Sigmoid colon (tissue), 7 donors: ENCODE results near the gene PRL. TPM values are rescaled to one million over a fixed set of nuclear protein-coding genes. Genes with fewer than 3 reads are reported as not detected.

Source experiments
- DNase-seq: peaks from one replicate; pipeline ENCODE4 v3.0.0-alpha.2; 2019
- H3K27ac ChIP-seq, 4 donors: fragments of 200-600 bp; sonication (generic); one replicate each; pipeline ENCODE4 v1.5.1; 2016 to 2019; ENCODE audit warnings: mild to moderate bottlenecking in 1 of 4
- H3K27me3 ChIP-seq, 3 donors: fragments of 200-600 bp; sonication (generic); one replicate each; pipeline ENCODE4 v1.5.1; 2019; ENCODE audit warnings: mild to moderate bottlenecking in 1 of 3
- H3K36me3 ChIP-seq, 4 donors: fragments of 200-600 bp; sonication (generic); one replicate each; pipeline ENCODE4 v1.5.1; 2016 to 2019
- H3K4me1 ChIP-seq, 4 donors: fragments of 200-600 bp; sonication (generic); one replicate each; pipeline ENCODE4 v1.5.1; 2017 to 2019
- H3K4me3 ChIP-seq, 4 donors: fragments of 200-600 bp; sonication (generic); one replicate each; pipeline ENCODE4 v1.5.1; 2017 to 2019; ENCODE audit warnings: mild to moderate bottlenecking in 2 of 4, moderate library complexity in 1 of 4
- H3K9me3 ChIP-seq, 4 donors: fragments of 200-600 bp in 3 of 4; sonication (generic) in 3 of 4; one replicate each; pipeline versions ENCODE4 v1.5.1 to v1.6.1; 2013 to 2019
- EP300 ChIP-seq, 4 donors: sonication (generic); formaldehyde crosslinking; IDR thresholded peaks; one replicate each; pipeline ENCODE4 v1.6.1; 2017; ENCODE audit warnings: antibody characterized with exemption in 4 of 4
- WGBS, 2 donors: extraction: QIAGEN DNeasy Blood & Tissue Kit; methylation state at CpG; one replicate each; pipeline ENCODE4 v1.1.7; 2013; 5-methylcytosine and 5-hydroxymethylcytosine counted together
- intact Hi-C: fragments of 100-400 bp; cut with DNase I; formaldehyde crosslinking; loops from one replicate; pipeline ENCODE4 v1.15.1; 2023
- polyA plus RNA-seq, 3 donors: library from polyadenylated mRNA; stranded (reverse); fragments of 200-250 nt; gene quantifications; one replicate each; pipeline ENCODE4 v1.2.3, GENCODE V29; 2013
- total RNA-seq, 4 donors: library from RNA; depleted of rRNA; stranded (reverse); fragments of >200 nt; gene quantifications; one replicate each; pipeline ENCODE4 v1.1.0, GENCODE V29; 2016
- donor health status: healthy with polysubstance abuse.
- donor health status: Bipolar disorder and iron deficiency.
- donor health status: healthy.

PRL gene
- total and polyA plus RNA-seq, 7 donors, result 0.04 TPM; not detected in 6

- DNase-seq, result no peak
- Histone ChIP-seq H3K4me1 (no peaks in the 10 kb centered on the region), H3K27me3 (no peaks in the 10 kb centered on the region), H3K4me3 (no peak overlapping the region), H3K9me3 (no peaks in the 10 kb centered on the region), H3K36me3 (no peaks in the 10 kb centered on the region), H3K27ac (no peak overlapping the region)
- no peak for TF ChIP-seq EP300 (IDR thresholded peaks at IDR 0.05)
- WGBS, 2 donors, result 0% methylated on average over 1 of the region's 1 CpG
- intact Hi-C loops, result no loop called here
Observed at GRCh38 chr6:22237526-22237925, 59.3 kb downstream of the PRL start.
